ENCODE measurements around the gene HOXD9. TPM values are rescaled to one million over a fixed set of nuclear protein-coding genes. Genes with fewer than 3 reads are reported as not detected.

Gene HOXD9
- total and polyA plus RNA-seq, 2 donors (not counting 3 experiments of a cell fraction or from before 2014, with no cell fraction given) = 1.9 to 3.5 TPM

- dilution Hi-C loops (cut with MboI; ENCODE audit: extremely low pct_ligation_motif_present, low sequenced_read_pairs) = no loop called here
- H3K9ac ChIP-seq (replicated peaks; ENCODE audit: extremely low read depth, insufficient read depth, low read length) = no peak overlapping the region
- peak overlapping the region; percentile 25 for H3K4me2 ChIP-seq (ENCODE audit: insufficient read depth, low read length)
- ChIA-PET CTCF (interaction anchor here (0.7 to 3.5 kb wide), 5 partner anchors 12 to 478 kb away, joined by 3 to 20 read pairs (median 4); no protein-coding TSS in a partner anchor), POLR2A (no interaction called here)
- no peak overlapping the region for H2AFZ ChIP-seq (ENCODE audit: low read depth, low read length)
- no peaks in the 10 kb centered on the region for H3K9me3 ChIP-seq (replicated peaks; ENCODE audit: control insufficient read depth, insufficient read depth, low read length)
- intact Hi-C loops (cut with micrococcal nuclease) = no loop called here
- no peak overlapping the region for H3K4me3 ChIP-seq (replicated peaks in 1 of 3; ENCODE audit: insufficient read depth in 1 of 3, low read depth in 1 of 3, low read length in 3 of 3)
- H3K79me2 ChIP-seq (ENCODE audit: control insufficient read depth, insufficient read depth, low read length) = no peaks in the 10 kb centered on the region
- no TSS peak for BruUV-seq (replicated peaks)
- DNase-seq (ENCODE audit: low read depth, low spot score) = no peak
- TF ChIP-seq POLR2AphosphoS5 (IDR thresholded peaks at IDR 0.05; ENCODE audit: insufficient read depth, low read depth, low read length) (no peak), JUN (IDR thresholded peaks at IDR 0.05; ENCODE audit: borderline replicate concordance, insufficient read depth, insufficient read length, low read depth) (no peak), GATA2 (IDR thresholded peaks at IDR 0.05; ENCODE audit: insufficient read depth, insufficient read length, low read depth, low read length) (no peak), MYC (IDR thresholded peaks at IDR 0.05; ENCODE audit: low read depth, low read length) (no peak), CTCF (IDR thresholded peaks at IDR 0.05; ENCODE audit: extremely low read depth in 1 of 2, insufficient read depth in 1 of 2, low read depth in 1 of 2, low read length in 2 of 2) (no peak), EZH2 (IDR thresholded peaks at IDR 0.05; ENCODE audit: borderline replicate concordance, low read depth, low read length, severe bottlenecking) (no peak), MAX (IDR thresholded peaks at IDR 0.05; ENCODE audit: insufficient read depth, insufficient read length) (no peak), FOS (IDR thresholded peaks at IDR 0.05; ENCODE audit: borderline replicate concordance, insufficient read depth, low read length) (no peak), POLR2A (IDR thresholded peaks at IDR 0.05; ENCODE audit: low read depth, low read length) (no peak)
- H3K36me3 ChIP-seq (ENCODE audit: control insufficient read depth in 2 of 2, extremely low read depth in 1 of 2, insufficient read depth in 2 of 2, low read length in 2 of 2) = no peaks in the 10 kb centered on the region
- no peak for FAIRE-seq
- no peaks in the 10 kb centered on the region for H3K27me3 ChIP-seq (ENCODE audit: control insufficient read depth in 2 of 2, insufficient read depth in 2 of 2, low read length in 2 of 2)
- no peaks in the 10 kb centered on the region for H4K20me1 ChIP-seq (replicated peaks; ENCODE audit: control insufficient read depth, extremely low read depth, insufficient read depth, low read length)
- H3K9me1 ChIP-seq (replicated peaks; ENCODE audit: control insufficient read depth, extremely low read depth, insufficient read depth, low read length) = no peaks in the 10 kb centered on the region
- peaks cover 14% of the 10 kb centered on the region for H3K4me1 ChIP-seq (ENCODE audit: control insufficient read depth, extremely low read depth, insufficient read depth, low read length)
- no peak overlapping the region for H3K27ac ChIP-seq (ENCODE audit: insufficient read depth, low read depth, low read length)
These were observed 51.3 kb downstream of the HOXD9 start for GRCh38 chr2:176173567-176174381.

Measured in endothelial cell of umbilical vein (primary cell).